Measurements from ENCODE around the gene CA7.

DNA sequence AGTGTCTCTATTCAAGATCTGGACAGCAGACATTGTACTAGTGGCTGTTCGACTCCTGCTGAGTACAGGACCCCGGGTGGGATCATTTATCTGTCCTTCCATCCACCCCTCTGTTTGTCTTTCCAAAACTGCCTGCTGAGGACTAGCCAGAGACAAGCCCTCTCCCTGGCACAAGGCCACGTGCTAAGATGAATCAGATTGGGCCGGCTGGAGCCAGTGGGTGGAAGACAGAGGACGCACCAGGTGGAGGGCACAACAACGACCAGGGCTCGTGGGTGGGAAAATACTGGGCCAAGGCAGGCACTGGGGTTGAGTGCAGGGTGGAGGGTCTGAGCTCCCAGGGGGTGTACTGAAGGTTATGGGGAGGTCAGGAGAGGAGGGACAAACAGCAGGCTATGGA is 1.4 kb upstream of the CA7 start:
- TF ChIP-seq, protein P1, sequence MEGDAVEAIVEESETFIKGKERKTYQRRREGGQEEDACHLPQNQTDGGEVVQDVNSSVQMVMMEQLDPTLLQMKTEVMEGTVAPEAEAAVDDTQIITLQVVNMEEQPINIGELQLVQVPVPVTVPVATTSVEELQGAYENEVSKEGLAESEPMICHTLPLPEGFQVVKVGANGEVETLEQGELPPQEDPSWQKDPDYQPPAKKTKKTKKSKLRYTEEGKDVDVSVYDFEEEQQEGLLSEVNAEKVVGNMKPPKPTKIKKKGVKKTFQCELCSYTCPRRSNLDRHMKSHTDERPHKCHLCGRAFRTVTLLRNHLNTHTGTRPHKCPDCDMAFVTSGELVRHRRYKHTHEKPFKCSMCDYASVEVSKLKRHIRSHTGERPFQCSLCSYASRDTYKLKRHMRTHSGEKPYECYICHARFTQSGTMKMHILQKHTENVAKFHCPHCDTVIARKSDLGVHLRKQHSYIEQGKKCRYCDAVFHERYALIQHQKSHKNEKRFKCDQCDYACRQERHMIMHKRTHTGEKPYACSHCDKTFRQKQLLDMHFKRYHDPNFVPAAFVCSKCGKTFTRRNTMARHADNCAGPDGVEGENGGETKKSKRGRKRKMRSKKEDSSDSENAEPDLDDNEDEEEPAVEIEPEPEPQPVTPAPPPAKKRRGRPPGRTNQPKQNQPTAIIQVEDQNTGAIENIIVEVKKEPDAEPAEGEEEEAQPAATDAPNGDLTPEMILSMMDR (tag by site-specific recombination; IDR thresholded peaks at IDR 0.05): no peak
- TF ChIP-seq ZSCAN16 (tag by site-specific recombination; IDR thresholded peaks at IDR 0.05) (no peak), ZNF596 (tag by site-specific recombination; IDR thresholded peaks at IDR 0.05) (no peak), ZNF600 (tag by site-specific recombination; IDR thresholded peaks at IDR 0.05) (no peak), ZNF521 (tag by site-specific recombination; IDR thresholded peaks at IDR 0.05) (no peak), ZBTB20 (tag by site-specific recombination; IDR thresholded peaks at IDR 0.05) (no peak), ZNF138 (tag by site-specific recombination; IDR thresholded peaks at IDR 0.05; ENCODE audit: borderline replicate concordance) (no peak)
- TF ChIP-seq, protein P2, sequence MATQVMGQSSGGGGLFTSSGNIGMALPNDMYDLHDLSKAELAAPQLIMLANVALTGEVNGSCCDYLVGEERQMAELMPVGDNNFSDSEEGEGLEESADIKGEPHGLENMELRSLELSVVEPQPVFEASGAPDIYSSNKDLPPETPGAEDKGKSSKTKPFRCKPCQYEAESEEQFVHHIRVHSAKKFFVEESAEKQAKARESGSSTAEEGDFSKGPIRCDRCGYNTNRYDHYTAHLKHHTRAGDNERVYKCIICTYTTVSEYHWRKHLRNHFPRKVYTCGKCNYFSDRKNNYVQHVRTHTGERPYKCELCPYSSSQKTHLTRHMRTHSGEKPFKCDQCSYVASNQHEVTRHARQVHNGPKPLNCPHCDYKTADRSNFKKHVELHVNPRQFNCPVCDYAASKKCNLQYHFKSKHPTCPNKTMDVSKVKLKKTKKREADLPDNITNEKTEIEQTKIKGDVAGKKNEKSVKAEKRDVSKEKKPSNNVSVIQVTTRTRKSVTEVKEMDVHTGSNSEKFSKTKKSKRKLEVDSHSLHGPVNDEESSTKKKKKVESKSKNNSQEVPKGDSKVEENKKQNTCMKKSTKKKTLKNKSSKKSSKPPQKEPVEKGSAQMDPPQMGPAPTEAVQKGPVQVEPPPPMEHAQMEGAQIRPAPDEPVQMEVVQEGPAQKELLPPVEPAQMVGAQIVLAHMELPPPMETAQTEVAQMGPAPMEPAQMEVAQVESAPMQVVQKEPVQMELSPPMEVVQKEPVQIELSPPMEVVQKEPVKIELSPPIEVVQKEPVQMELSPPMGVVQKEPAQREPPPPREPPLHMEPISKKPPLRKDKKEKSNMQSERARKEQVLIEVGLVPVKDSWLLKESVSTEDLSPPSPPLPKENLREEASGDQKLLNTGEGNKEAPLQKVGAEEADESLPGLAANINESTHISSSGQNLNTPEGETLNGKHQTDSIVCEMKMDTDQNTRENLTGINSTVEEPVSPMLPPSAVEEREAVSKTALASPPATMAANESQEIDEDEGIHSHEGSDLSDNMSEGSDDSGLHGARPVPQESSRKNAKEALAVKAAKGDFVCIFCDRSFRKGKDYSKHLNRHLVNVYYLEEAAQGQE (tag by site-specific recombination; IDR thresholded peaks at IDR 0.05): no peak

Measured in HEK293 (cell line).